IMR-90 (cell line): ENCODE measurements around the gene CEACAM3.

Source experiments
- BHLHE40 ChIP-seq: fragments of 150-350 bp; IDR thresholded peaks from 2 replicates; pipeline ENCODE4 v1.6.1; 2016; ENCODE audit warnings: mild to moderate bottlenecking, low read depth, low read length
- CEBPB ChIP-seq: IDR thresholded peaks from 2 replicates; pipeline ENCODE4 v1.6.1; 2012; ENCODE audit warnings: low read depth, low read length, improper control_type of control experiment
- CHD1 ChIP-seq: IDR thresholded peaks from 2 replicates; pipeline ENCODE4 v1.6.1; 2012; ENCODE audit warnings: low read depth, low read length, improper control_type of control experiment
- MAFK ChIP-seq: IDR thresholded peaks from 2 replicates; pipeline ENCODE4 v1.6.1; 2012; ENCODE audit warnings: low read depth, low read length, improper control_type of control experiment
- MXI1 ChIP-seq: IDR thresholded peaks from 2 replicates; pipeline ENCODE4 v1.6.1; 2012; ENCODE audit warnings: low read depth, mild to moderate bottlenecking, low read length, moderate library complexity, borderline replicate concordance
- NFE2L2 ChIP-seq: fragments of 150-350 bp; IDR thresholded peaks from 2 replicates; pipeline ENCODE4 v1.6.1; 2016; ENCODE audit warnings: low read depth, mild to moderate bottlenecking, low read length
- POLR2A ChIP-seq: IDR thresholded peaks from 2 replicates; pipeline ENCODE4 v1.6.1; 2012; ENCODE audit warnings: mild to moderate bottlenecking, low read depth, low read length
- RAD21 ChIP-seq: IDR thresholded peaks from 2 replicates; pipeline ENCODE4 v1.6.1; 2012; ENCODE audit warnings: low read length, improper control_type of control experiment
- RCOR1 ChIP-seq: IDR thresholded peaks from 2 replicates; pipeline ENCODE4 v1.6.1; 2012; ENCODE audit warnings: mild to moderate bottlenecking, low read length, improper control_type of control experiment; ENCODE audit not compliant: insufficient replicate concordance
- RFX5 ChIP-seq: IDR thresholded peaks from 2 replicates; pipeline ENCODE4 v1.8.0; 2012; ENCODE audit warnings: low read depth, mild to moderate bottlenecking, low read length, moderate library complexity
- SMC3 ChIP-seq: fragments of 150-350 bp; IDR thresholded peaks from 2 replicates; pipeline ENCODE4 v1.6.1; 2016; ENCODE audit warnings: low read depth, mild to moderate bottlenecking, antibody characterized with exemption, low read length, moderate library complexity
- TF ChIP-seq, protein P1 (sequence below): conservative IDR thresholded peaks from 2 replicates; pipeline ENCODE4 v1.5.1; 2012; ENCODE audit warnings: mild to moderate bottlenecking, low read depth, low read length, improper control_type of control experiment
- TF ChIP-seq, protein P2 (sequence below): fragments of 150-350 bp; IDR thresholded peaks from 2 replicates; pipeline ENCODE4 v1.6.1; 2016; ENCODE audit warnings: low read depth, mild to moderate bottlenecking, low read length, moderate library complexity, borderline replicate concordance
- TF ChIP-seq, protein P3 (sequence below): fragments of 150-350 bp; IDR thresholded peaks from 2 replicates; pipeline ENCODE4 v1.6.1; 2017; ENCODE audit warnings: mild to moderate bottlenecking, antibody characterized with exemption, low read length, low read depth

DNA sequence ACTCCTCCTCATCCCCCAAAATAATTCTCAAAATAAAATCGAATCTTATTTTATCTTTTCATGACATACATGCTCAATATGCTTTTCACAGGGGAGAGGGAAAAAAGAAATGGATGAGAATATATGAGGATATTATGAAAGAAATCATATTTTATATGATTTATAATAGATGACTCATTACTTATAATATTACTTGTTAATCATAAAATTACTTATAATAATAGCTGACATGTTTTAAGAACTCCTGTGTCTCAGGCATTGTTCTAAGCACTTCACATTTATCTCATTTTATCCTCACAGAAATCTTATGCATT lies 3.0 kb upstream of the CEACAM3 start:
- TF ChIP-seq, protein P1, sequence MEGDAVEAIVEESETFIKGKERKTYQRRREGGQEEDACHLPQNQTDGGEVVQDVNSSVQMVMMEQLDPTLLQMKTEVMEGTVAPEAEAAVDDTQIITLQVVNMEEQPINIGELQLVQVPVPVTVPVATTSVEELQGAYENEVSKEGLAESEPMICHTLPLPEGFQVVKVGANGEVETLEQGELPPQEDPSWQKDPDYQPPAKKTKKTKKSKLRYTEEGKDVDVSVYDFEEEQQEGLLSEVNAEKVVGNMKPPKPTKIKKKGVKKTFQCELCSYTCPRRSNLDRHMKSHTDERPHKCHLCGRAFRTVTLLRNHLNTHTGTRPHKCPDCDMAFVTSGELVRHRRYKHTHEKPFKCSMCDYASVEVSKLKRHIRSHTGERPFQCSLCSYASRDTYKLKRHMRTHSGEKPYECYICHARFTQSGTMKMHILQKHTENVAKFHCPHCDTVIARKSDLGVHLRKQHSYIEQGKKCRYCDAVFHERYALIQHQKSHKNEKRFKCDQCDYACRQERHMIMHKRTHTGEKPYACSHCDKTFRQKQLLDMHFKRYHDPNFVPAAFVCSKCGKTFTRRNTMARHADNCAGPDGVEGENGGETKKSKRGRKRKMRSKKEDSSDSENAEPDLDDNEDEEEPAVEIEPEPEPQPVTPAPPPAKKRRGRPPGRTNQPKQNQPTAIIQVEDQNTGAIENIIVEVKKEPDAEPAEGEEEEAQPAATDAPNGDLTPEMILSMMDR = no peak
- no peak for TF ChIP-seq CEBPB
- no peak for TF ChIP-seq POLR2A
- no peak for TF ChIP-seq RAD21
- TF ChIP-seq MAFK = no peak
- no peak for TF ChIP-seq CHD1
- TF ChIP-seq NFE2L2 = no peak
- TF ChIP-seq RFX5 = no peak
- TF ChIP-seq, protein P2, sequence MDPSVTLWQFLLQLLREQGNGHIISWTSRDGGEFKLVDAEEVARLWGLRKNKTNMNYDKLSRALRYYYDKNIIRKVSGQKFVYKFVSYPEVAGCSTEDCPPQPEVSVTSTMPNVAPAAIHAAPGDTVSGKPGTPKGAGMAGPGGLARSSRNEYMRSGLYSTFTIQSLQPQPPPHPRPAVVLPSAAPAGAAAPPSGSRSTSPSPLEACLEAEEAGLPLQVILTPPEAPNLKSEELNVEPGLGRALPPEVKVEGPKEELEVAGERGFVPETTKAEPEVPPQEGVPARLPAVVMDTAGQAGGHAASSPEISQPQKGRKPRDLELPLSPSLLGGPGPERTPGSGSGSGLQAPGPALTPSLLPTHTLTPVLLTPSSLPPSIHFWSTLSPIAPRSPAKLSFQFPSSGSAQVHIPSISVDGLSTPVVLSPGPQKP = no peak
- TF ChIP-seq BHLHE40 = no peak
- TF ChIP-seq, protein P3, sequence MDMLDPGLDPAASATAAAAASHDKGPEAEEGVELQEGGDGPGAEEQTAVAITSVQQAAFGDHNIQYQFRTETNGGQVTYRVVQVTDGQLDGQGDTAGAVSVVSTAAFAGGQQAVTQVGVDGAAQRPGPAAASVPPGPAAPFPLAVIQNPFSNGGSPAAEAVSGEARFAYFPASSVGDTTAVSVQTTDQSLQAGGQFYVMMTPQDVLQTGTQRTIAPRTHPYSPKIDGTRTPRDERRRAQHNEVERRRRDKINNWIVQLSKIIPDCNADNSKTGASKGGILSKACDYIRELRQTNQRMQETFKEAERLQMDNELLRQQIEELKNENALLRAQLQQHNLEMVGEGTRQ = no peak
- TF ChIP-seq SMC3 = no peak
- no peak for TF ChIP-seq MXI1
- no peak for TF ChIP-seq RCOR1
